ENCODE results near the gene TP53I3. TPM values are rescaled to one million over a fixed set of nuclear protein-coding genes. Genes with fewer than 3 reads are reported as not detected.

TP53I3 gene
- total RNA-seq, 1 donor from 2014 or later: 67.8 TPM

DNA sequence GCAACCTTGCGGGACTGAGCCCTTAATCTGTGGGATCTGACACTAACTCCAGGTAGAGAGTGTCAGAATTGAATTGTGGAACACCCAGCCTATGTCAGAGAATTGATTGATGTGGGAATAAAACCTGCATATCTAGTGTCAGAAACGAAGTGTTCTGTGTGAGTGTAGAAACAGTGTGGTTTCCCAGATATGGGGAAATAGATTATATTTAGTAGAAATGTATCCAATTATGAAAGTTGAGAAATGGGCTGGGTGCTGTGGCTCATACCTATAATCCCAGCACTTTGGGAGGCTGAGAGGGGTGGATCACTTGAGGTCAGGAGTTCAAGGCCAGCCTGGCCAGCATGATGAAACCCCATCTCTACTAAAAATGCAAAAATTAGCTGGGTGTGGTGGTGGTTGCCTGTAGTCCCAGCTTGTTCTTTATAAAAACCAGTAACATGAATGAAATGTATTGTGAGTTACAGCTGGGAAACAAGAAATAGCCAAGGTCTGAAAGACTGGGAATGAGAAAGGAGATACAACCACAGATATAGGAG, 4.3 kb upstream of the TP53I3 start:
- Mint-ChIP-seq H3K4me1 (ENCODE audit: low read depth) (peaks cover 7% of the 10 kb centered on the region), H3K27ac (no peak overlapping the region), H3K27me3 (no peaks in the 10 kb centered on the region), H3K36me3 (ENCODE audit: insufficient read depth) (peaks cover 1% of the 10 kb centered on the region), H3K4me3 (ENCODE audit: low read depth) (no peak overlapping the region), H3K9me3 (ENCODE audit: low read depth) (no peaks in the 10 kb centered on the region)
- DNase-seq (ENCODE audit: low spot score, unreplicated experiment): no peak
- no peak for TF ChIP-seq CTCF (IDR thresholded peaks at IDR 0.05; ENCODE audit: unreplicated experiment)

GRCh38 chr2:24087032-24087431, 2.4 kb upstream of the TP53I3 start:
- H3K27me3 Mint-ChIP-seq: no peaks in the 10 kb centered on the region
- H3K9me3 Mint-ChIP-seq (ENCODE audit: low read depth): no peaks in the 10 kb centered on the region
- peaks cover 16% of the 10 kb centered on the region for H3K4me1 Mint-ChIP-seq (ENCODE audit: low read depth)
- TF ChIP-seq CTCF (IDR thresholded peaks at IDR 0.05; ENCODE audit: unreplicated experiment): no peak
- no peak for DNase-seq (ENCODE audit: low spot score, unreplicated experiment)
- peaks cover 6% of the 10 kb centered on the region for H3K36me3 Mint-ChIP-seq (ENCODE audit: insufficient read depth)
- no peak overlapping the region for H3K4me3 Mint-ChIP-seq (ENCODE audit: low read depth)
- H3K27ac Mint-ChIP-seq: no peak overlapping the region

DNA sequence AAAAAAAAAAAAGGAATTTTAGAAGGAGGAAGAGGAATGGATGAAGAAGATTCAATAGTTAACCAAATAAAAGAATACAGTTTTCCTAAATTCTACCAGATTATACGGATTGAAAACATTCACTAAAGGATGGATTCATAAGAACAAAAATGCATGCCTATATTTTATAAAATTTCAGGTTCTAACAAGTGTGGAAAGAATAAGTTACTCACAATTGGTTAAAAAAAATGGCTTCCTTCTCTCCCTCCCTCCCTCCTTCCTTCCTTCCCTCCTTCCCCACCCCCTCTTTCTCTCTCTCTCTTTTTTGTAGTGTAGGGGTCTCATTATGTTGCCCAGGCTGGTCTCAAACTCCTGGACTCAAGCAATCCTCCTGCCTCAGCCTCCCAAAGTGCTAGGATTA, 1.6 kb upstream of the TP53I3 start:
- Mint-ChIP-seq H3K9me3 (ENCODE audit: low read depth) (no peaks in the 10 kb centered on the region), H3K4me1 (ENCODE audit: low read depth) (peaks cover 16% of the 10 kb centered on the region), H3K27ac (no peak overlapping the region), H3K27me3 (no peaks in the 10 kb centered on the region), H3K4me3 (ENCODE audit: low read depth) (peak overlapping the region; percentile 41), H3K36me3 (ENCODE audit: insufficient read depth) (peaks cover 9% of the 10 kb centered on the region)
- no peak for DNase-seq (ENCODE audit: low spot score, unreplicated experiment)
- no peak for TF ChIP-seq CTCF (IDR thresholded peaks at IDR 0.05; ENCODE audit: unreplicated experiment)

DNA sequence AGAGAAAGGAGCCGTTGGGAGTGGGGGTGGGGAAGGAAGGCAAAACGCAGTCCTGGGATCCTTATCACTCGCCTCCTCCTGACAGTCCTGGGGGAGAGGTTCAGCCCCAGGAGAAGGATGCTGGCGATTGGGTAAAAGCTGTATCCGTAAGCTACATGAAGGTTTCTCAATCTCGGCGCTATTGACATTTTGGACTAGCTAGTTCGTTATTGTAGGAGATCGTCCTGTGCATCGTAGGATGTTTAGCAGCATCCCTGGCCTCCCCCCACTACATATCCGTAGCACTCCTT, 511 bp upstream of the TP53I3 start:
- no peak for TF ChIP-seq CTCF (IDR thresholded peaks at IDR 0.05; ENCODE audit: unreplicated experiment)
- Mint-ChIP-seq H3K27ac (peak overlapping the region; percentile 92), H3K27me3 (no peaks in the 10 kb centered on the region), H3K4me1 (ENCODE audit: low read depth) (peaks cover 16% of the 10 kb centered on the region), H3K36me3 (ENCODE audit: insufficient read depth) (peaks cover 13% of the 10 kb centered on the region), H3K4me3 (ENCODE audit: low read depth) (peak overlapping the region; percentile 85), H3K9me3 (ENCODE audit: low read depth) (no peaks in the 10 kb centered on the region)
- no peak for DNase-seq (ENCODE audit: low spot score, unreplicated experiment)

GRCh38 chr2:24083567-24084385, 858 bp downstream of the TP53I3 start:
- no peak for DNase-seq (ENCODE audit: low spot score, unreplicated experiment)
- H3K4me1 Mint-ChIP-seq (ENCODE audit: low read depth): peaks cover 16% of the 10 kb centered on the region
- H3K4me3 Mint-ChIP-seq (ENCODE audit: low read depth): peak overlapping the region; percentile 85
- no peaks in the 10 kb centered on the region for H3K9me3 Mint-ChIP-seq (ENCODE audit: low read depth)
- H3K36me3 Mint-ChIP-seq (ENCODE audit: insufficient read depth): peaks cover 20% of the 10 kb centered on the region
- no peaks in the 10 kb centered on the region for H3K27me3 Mint-ChIP-seq
- peak overlapping the region; percentile 99 for H3K27ac Mint-ChIP-seq
- TF ChIP-seq CTCF (IDR thresholded peaks at IDR 0.05; ENCODE audit: unreplicated experiment): no peak
